H9 (cell line): ENCODE measurements around the gene TRPM5. TPM values are rescaled to one million over a fixed set of nuclear protein-coding genes. Genes with fewer than 3 reads are reported as not detected.

Source experiments
- DNase-seq: peaks from one replicate; pipeline ENCODE4 v3.0.0-alpha.2; 2017
- H2AFZ ChIP-seq: one replicate; pipeline ENCODE4 v1.6.1; 2013; ENCODE audit warnings: mild to moderate bottlenecking, low read length, control low read depth, moderate library complexity
- H2AK5ac ChIP-seq: 2 replicates; pipeline ENCODE4 v1.6.1; 2013; ENCODE audit warnings: low read length, control low read depth, mixed read lengths; ENCODE audit not compliant: insufficient read length
- H2BK120ac ChIP-seq: one replicate; pipeline ENCODE4 v1.6.1; 2013; ENCODE audit warnings: low read depth, mild to moderate bottlenecking, low read length, control low read depth, inconsistent platforms; ENCODE audit not compliant: poor library complexity, severe bottlenecking
- H2BK12ac ChIP-seq: 2 replicates; pipeline ENCODE4 v1.6.1; 2013; ENCODE audit warnings: low read length, control low read depth, mixed read lengths, low read depth; ENCODE audit not compliant: insufficient read length
- H2BK15ac ChIP-seq: 2 replicates; pipeline ENCODE4 v1.6.1; 2013; ENCODE audit warnings: low read depth, low read length, control low read depth
- H2BK20ac ChIP-seq: one replicate; pipeline ENCODE4 v1.6.1; 2013; ENCODE audit warnings: low read depth, mild to moderate bottlenecking, low read length, control low read depth, inconsistent platforms; ENCODE audit not compliant: poor library complexity, severe bottlenecking
- H2BK5ac ChIP-seq: 2 replicates; pipeline ENCODE4 v1.6.1; 2013; ENCODE audit warnings: low read length, control low read depth, mixed read lengths; ENCODE audit not compliant: insufficient read length
- H3K14ac ChIP-seq: 2 replicates; pipeline ENCODE4 v1.6.1; 2013; ENCODE audit warnings: low read length, control low read depth; ENCODE audit not compliant: insufficient read depth
- H3K18ac ChIP-seq: 2 replicates; pipeline ENCODE4 v1.6.1; 2013; ENCODE audit warnings: low read depth, mild to moderate bottlenecking, mixed read lengths, low read length, control low read depth; ENCODE audit not compliant: insufficient read length
- H3K23ac ChIP-seq: 2 replicates; pipeline ENCODE4 v1.6.1; 2013; ENCODE audit warnings: low read length, control low read depth, mixed read lengths, low read depth; ENCODE audit not compliant: insufficient read length
- H3K23me2 ChIP-seq: 2 replicates; pipeline ENCODE4 v1.6.1; 2013; ENCODE audit warnings: low read depth, mild to moderate bottlenecking, mixed read lengths, low read length, control low read depth; ENCODE audit not compliant: insufficient read length, poor library complexity, severe bottlenecking
- H3K27ac ChIP-seq: 2 replicates; pipeline ENCODE4 v1.5.1; 2013; ENCODE audit warnings: low read length, control low read depth, mixed read lengths, low read depth; ENCODE audit not compliant: insufficient read length
- H3K27me3 ChIP-seq: 2 replicates; pipeline ENCODE4 v1.6.1; 2013; ENCODE audit warnings: low read length, control low read depth, inconsistent platforms; ENCODE audit not compliant: insufficient read depth
- H3K4ac ChIP-seq: 2 replicates; pipeline ENCODE4 v1.6.1; 2013; ENCODE audit warnings: low read depth, mild to moderate bottlenecking, control low read depth, inconsistent platforms, low read length, moderate library complexity
- H3K4me1 ChIP-seq: 2 replicates; pipeline ENCODE4 v1.6.1; 2013; ENCODE audit warnings: low read length, control low read depth, inconsistent platforms; ENCODE audit not compliant: insufficient read depth
- H3K4me2 ChIP-seq: 2 replicates; pipeline ENCODE4 v1.6.1; 2013; ENCODE audit warnings: low read length, control low read depth, mixed read lengths; ENCODE audit not compliant: insufficient read length, insufficient read depth
- H3K56ac ChIP-seq: 2 replicates; pipeline ENCODE4 v1.6.1; 2013; ENCODE audit warnings: low read depth, mild to moderate bottlenecking, mixed read lengths, low read length, control low read depth; ENCODE audit not compliant: insufficient read length
- H3K79me1 ChIP-seq: 2 replicates; pipeline ENCODE4 v1.6.1; 2013; ENCODE audit warnings: low read depth, mild to moderate bottlenecking, moderate library complexity, low read length, control low read depth, inconsistent platforms; ENCODE audit not compliant: insufficient read depth, poor library complexity, severe bottlenecking
- H3K79me2 ChIP-seq: 2 replicates; pipeline ENCODE4 v1.6.1; 2013; ENCODE audit warnings: low read length, control low read depth, inconsistent platforms; ENCODE audit not compliant: insufficient read depth
- H3K9ac ChIP-seq: 2 replicates; pipeline ENCODE4 v1.6.1; 2013; ENCODE audit warnings: low read length, control low read depth, mixed read lengths; ENCODE audit not compliant: insufficient read length; ENCODE audit errors: extremely low read depth
- H3K9me3 ChIP-seq: one replicate; pipeline ENCODE4 v1.6.1; 2013; ENCODE audit warnings: low read depth, low read length, inconsistent platforms; ENCODE audit not compliant: control insufficient read depth
- H3T11ph ChIP-seq: one replicate; pipeline ENCODE4 v1.6.1; 2013; ENCODE audit warnings: mild to moderate bottlenecking, low read length, control low read depth, inconsistent platforms
- H4K20me1 ChIP-seq: one replicate; pipeline ENCODE4 v1.6.1; 2013; ENCODE audit not compliant: control insufficient read depth, insufficient read length, insufficient read depth
- H4K5ac ChIP-seq: 2 replicates; pipeline ENCODE4 v1.6.1; 2013; ENCODE audit warnings: low read depth, mild to moderate bottlenecking, mixed read lengths, low read length, control low read depth; ENCODE audit not compliant: insufficient read length
- H4K8ac ChIP-seq: replicated peaks from 2 replicates; pipeline ENCODE4 v1.6.1; 2013; ENCODE audit warnings: low read length, control low read depth, mixed read lengths, low read depth; ENCODE audit not compliant: insufficient read length
- H4K91ac ChIP-seq: 2 replicates; pipeline ENCODE4 v1.6.1; 2013; ENCODE audit warnings: low read depth, mild to moderate bottlenecking, moderate library complexity, mixed read lengths, low read length, control low read depth; ENCODE audit not compliant: insufficient read length
- H3K27ac Mint-ChIP-seq, 3 experiments: 2 replicates in 2 of 3; 3 replicates in 1 of 3; pipeline ENCODE4 v1.8.0; 2020 to 2021; ENCODE audit warnings: mixed read lengths in 3 of 3, mild to moderate bottlenecking in 1 of 3, moderate library complexity in 1 of 3
- H3K27me3 Mint-ChIP-seq: 2 replicates; pipeline ENCODE4 v1.8.0; 2021; ENCODE audit warnings: low read depth, mild to moderate bottlenecking, moderate library complexity, mixed read lengths
- H3K36me3 Mint-ChIP-seq, 3 experiments: 2 replicates in 2 of 3; 3 replicates in 1 of 3; pipeline ENCODE4 v1.8.0; 2020 to 2021; ENCODE audit warnings: low read depth in 3 of 3, mixed read lengths in 3 of 3; ENCODE audit not compliant: insufficient read depth in 1 of 3
- H3K4me1 Mint-ChIP-seq, 2 experiments: 2 replicates each; pipeline ENCODE4 v1.8.0; 2020; ENCODE audit warnings: mixed read lengths in 2 of 2
- H3K4me3 Mint-ChIP-seq, 2 experiments: 2 replicates in 1 of 2; 3 replicates in 1 of 2; pipeline ENCODE4 v1.8.0; 2020 to 2021; ENCODE audit warnings: mild to moderate bottlenecking in 2 of 2, mixed read lengths in 2 of 2, moderate library complexity in 1 of 2
- H3K9me3 Mint-ChIP-seq, 2 experiments: 2 replicates in 1 of 2; 3 replicates in 1 of 2; pipeline ENCODE4 v1.8.0; 2020; ENCODE audit warnings: mild to moderate bottlenecking in 2 of 2, mixed read lengths in 2 of 2, moderate library complexity in 1 of 2
- WGBS: extraction: QIAGEN DNeasy Blood & Tissue Kit; methylation state at CpG from one replicate; pipeline ENCODE4 v1.1.7; 2013; ENCODE audit warnings: missing lambda C conversion rate, low lambda C conversion rate, mixed read lengths; ENCODE audit not compliant: insufficient read length; ENCODE audit errors: extremely low coverage; 5-methylcytosine and 5-hydroxymethylcytosine counted together
- total RNA-seq: library from RNA; stranded (reverse); gene quantifications from 2 replicates; pipeline ENCODE4 v1.2.1, GENCODE V29; 2021
- TF ChIP-seq, protein P1 (sequence below): fragments of 200-600 bp; sonication (generic); conservative IDR thresholded peaks from 3 replicates; pipeline ENCODE4 v1.8.0; 2021; ENCODE audit warnings: antibody characterized with exemption, mild to moderate bottlenecking

Gene TRPM5
- total RNA-seq, 1 experiment from 2014 or later = 0.09 TPM

DNA sequence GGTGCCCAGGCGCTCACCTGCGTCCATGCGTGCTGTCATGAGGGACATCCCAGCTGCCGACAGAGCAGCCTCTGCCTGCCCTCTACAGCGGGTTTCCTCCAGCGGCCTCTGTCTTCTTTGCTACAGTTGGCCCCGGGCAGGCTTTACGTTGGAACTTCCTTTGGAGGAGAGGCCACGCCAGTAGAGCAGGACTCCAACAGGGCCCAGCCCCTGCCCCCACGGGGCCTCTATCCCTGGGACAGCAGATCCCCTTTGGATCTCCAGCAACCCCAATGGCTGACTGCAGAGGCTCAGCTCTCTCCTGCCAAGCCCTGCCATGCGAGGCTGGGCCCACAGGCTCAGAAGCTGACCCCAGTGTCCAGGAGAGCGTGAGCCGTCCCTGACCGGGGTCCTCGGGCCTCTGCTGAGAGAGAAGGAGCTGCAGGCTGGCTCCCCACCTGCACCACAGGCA, 12.1 kb downstream of the TRPM5 start:
- no peak overlapping the region for H2BK12ac ChIP-seq
- no peak overlapping the region for H3K56ac ChIP-seq
- H3K4ac ChIP-seq = no peak overlapping the region
- no peak overlapping the region for H3K27ac ChIP-seq
- H2BK15ac ChIP-seq = no peak overlapping the region
- H2AFZ ChIP-seq = no peak overlapping the region
- H2BK120ac ChIP-seq = no peak overlapping the region
- H3K4me2 ChIP-seq = no peak overlapping the region
- H3K4me1 ChIP-seq = no peaks in the 10 kb centered on the region
- no peak for DNase-seq
- Mint-ChIP-seq H3K9me3 (no peaks in the 10 kb centered on the region; a peak in 1 of 5 replicates), H3K4me3 (no peak overlapping the region), H3K36me3 (no peaks in the 10 kb centered on the region), H3K27ac (no peak overlapping the region), H3K4me1 (no peaks in the 10 kb centered on the region), H3K27me3 (peaks cover 20% of the 10 kb centered on the region)
- H2BK5ac ChIP-seq = no peak overlapping the region
- no CpG with 5 or more reads among the region's 15 CpGs for WGBS
- H4K8ac ChIP-seq = no peak overlapping the region
- H3K18ac ChIP-seq = no peak overlapping the region
- no peaks in the 10 kb centered on the region for H3K79me2 ChIP-seq
- TF ChIP-seq, protein P1, sequence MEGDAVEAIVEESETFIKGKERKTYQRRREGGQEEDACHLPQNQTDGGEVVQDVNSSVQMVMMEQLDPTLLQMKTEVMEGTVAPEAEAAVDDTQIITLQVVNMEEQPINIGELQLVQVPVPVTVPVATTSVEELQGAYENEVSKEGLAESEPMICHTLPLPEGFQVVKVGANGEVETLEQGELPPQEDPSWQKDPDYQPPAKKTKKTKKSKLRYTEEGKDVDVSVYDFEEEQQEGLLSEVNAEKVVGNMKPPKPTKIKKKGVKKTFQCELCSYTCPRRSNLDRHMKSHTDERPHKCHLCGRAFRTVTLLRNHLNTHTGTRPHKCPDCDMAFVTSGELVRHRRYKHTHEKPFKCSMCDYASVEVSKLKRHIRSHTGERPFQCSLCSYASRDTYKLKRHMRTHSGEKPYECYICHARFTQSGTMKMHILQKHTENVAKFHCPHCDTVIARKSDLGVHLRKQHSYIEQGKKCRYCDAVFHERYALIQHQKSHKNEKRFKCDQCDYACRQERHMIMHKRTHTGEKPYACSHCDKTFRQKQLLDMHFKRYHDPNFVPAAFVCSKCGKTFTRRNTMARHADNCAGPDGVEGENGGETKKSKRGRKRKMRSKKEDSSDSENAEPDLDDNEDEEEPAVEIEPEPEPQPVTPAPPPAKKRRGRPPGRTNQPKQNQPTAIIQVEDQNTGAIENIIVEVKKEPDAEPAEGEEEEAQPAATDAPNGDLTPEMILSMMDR = no peak
- no peaks in the 10 kb centered on the region for H3K79me1 ChIP-seq
- H3K23me2 ChIP-seq = no peaks in the 10 kb centered on the region
- H4K91ac ChIP-seq = no peak overlapping the region
- H2BK20ac ChIP-seq = no peak overlapping the region
- no peak overlapping the region for H3T11ph ChIP-seq
- H4K5ac ChIP-seq = no peak overlapping the region
- H2AK5ac ChIP-seq = no peak overlapping the region
- no peak overlapping the region for H3K9ac ChIP-seq
- no peak overlapping the region for H3K23ac ChIP-seq
- H3K27me3 ChIP-seq = no peaks in the 10 kb centered on the region; the same call in 1 of the 2 replicates
- no peaks in the 10 kb centered on the region for H4K20me1 ChIP-seq
- H3K14ac ChIP-seq = no peak overlapping the region; the same call in 1 of the 2 replicates
- no peaks in the 10 kb centered on the region for H3K9me3 ChIP-seq
